Karpas-422 (cell line): ENCODE data around the gene UNC119B. TPM values are rescaled to one million over a fixed set of nuclear protein-coding genes. Genes with fewer than 3 reads are reported as not detected.

Source experiments
- DNase-seq: peaks from one replicate; pipeline ENCODE4 v3.0.0-alpha.2; 2015
- H2AFZ ChIP-seq: fragments of 200-600 bp; sonication (generic); 2 replicates; pipeline ENCODE4 v1.6.1; 2014; ENCODE audit warnings: antibody characterized with exemption, low read length, mixed read lengths
- H3K27ac ChIP-seq: fragments of 200-600 bp; sonication (generic); 2 replicates; pipeline ENCODE4 v1.5.1; 2014; ENCODE audit warnings: mild to moderate bottlenecking, low read length, moderate library complexity
- H3K27me3 ChIP-seq: fragments of 200-600 bp; sonication (generic); 2 replicates; pipeline ENCODE4 v1.6.1; 2014; ENCODE audit warnings: low read length, mixed read lengths
- H3K36me3 ChIP-seq: fragments of 200-600 bp; sonication (generic); 2 replicates; pipeline ENCODE4 v1.6.1; 2014; ENCODE audit warnings: low read length, mixed read lengths; ENCODE audit not compliant: insufficient read depth
- H3K4me1 ChIP-seq: fragments of 200-600 bp; sonication (generic); 2 replicates; pipeline ENCODE4 v1.6.1; 2014; ENCODE audit warnings: mild to moderate bottlenecking, low read length, mixed read lengths
- H3K4me2 ChIP-seq: fragments of 200-600 bp; sonication (generic); 2 replicates; pipeline ENCODE4 v1.6.1; 2014; ENCODE audit warnings: low read length, low read depth, mild to moderate bottlenecking; ENCODE audit not compliant: poor library complexity, severe bottlenecking
- H3K4me3 ChIP-seq: fragments of 200-600 bp; sonication (generic); 2 replicates; pipeline ENCODE4 v1.5.1; 2014; ENCODE audit warnings: mild to moderate bottlenecking, antibody characterized with exemption, low read length, mixed read lengths
- H3K79me2 ChIP-seq: fragments of 200-600 bp; sonication (generic); 2 replicates; pipeline ENCODE4 v1.6.1; 2014; ENCODE audit warnings: mild to moderate bottlenecking, low read length, mixed read lengths
- H3K9ac ChIP-seq: fragments of 200-600 bp; sonication (generic); 2 replicates; pipeline ENCODE4 v1.6.0; 2014; ENCODE audit warnings: low read length
- H3K9me2 ChIP-seq: fragments of 200-600 bp; sonication (generic), shearing (Covaris generic); replicated peaks from 2 replicates; pipeline ENCODE4 v1.6.0; 2014; ENCODE audit warnings: mild to moderate bottlenecking, low read length, moderate library complexity; ENCODE audit not compliant: insufficient read depth
- H3K9me3 ChIP-seq: fragments of 300-700, 200-600 bp; sonication (generic); 2 replicates; pipeline ENCODE4 v1.6.1; 2014; ENCODE audit warnings: low read length, mixed read lengths
- H4K20me1 ChIP-seq: fragments of 200-600 bp; sonication (generic); 2 replicates; pipeline ENCODE4 v1.6.1; 2014; ENCODE audit warnings: mild to moderate bottlenecking, antibody characterized with exemption, low read length, low read depth; ENCODE audit not compliant: insufficient read depth
- total RNA-seq: library from RNA; depleted of rRNA; stranded (reverse); fragments of >200 nt; shearing (Covaris generic); gene quantifications from 2 replicates; pipeline ENCODE4 v1.2.3, GENCODE V29; 2014; ENCODE audit warnings: low replicate concordance

Gene UNC119B
- total RNA-seq, 1 experiment from 2014 or later: 19.7 TPM

DNA sequence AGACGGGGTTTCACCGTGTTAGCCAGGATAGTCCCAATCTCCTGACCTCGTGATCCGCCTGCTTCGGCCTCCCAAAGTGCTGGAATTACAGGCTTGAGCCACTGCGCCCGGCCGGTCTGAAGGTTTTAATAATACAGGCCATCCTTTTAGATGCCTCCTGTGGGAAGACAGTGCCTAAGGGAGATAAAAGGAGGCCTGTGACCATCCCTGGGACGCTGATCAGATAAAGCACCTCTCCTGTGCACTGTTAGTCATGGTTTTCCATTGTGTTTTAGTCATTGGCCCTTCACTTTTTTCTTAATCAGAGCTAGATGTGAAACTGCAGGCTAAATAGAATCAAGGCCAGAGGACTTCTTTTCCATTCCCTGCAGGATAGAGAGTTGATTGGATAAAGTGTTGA is 7.8 kb downstream of the UNC119B start:
- H3K4me1 ChIP-seq: peaks cover 32% of the 10 kb centered on the region
- H3K9me2 ChIP-seq: no peaks in the 10 kb centered on the region
- no peak overlapping the region for H3K9ac ChIP-seq
- no peak overlapping the region for H3K4me3 ChIP-seq
- no peak overlapping the region for H3K27ac ChIP-seq
- no peak for DNase-seq
- no peak overlapping the region for H2AFZ ChIP-seq
- H3K4me2 ChIP-seq: no peak overlapping the region
- H3K9me3 ChIP-seq: no peaks in the 10 kb centered on the region
- peaks cover 53% of the 10 kb centered on the region for H3K36me3 ChIP-seq
- peaks cover 5% of the 10 kb centered on the region for H3K79me2 ChIP-seq
- peaks cover 27% of the 10 kb centered on the region for H4K20me1 ChIP-seq
- H3K27me3 ChIP-seq: no peaks in the 10 kb centered on the region

DNA sequence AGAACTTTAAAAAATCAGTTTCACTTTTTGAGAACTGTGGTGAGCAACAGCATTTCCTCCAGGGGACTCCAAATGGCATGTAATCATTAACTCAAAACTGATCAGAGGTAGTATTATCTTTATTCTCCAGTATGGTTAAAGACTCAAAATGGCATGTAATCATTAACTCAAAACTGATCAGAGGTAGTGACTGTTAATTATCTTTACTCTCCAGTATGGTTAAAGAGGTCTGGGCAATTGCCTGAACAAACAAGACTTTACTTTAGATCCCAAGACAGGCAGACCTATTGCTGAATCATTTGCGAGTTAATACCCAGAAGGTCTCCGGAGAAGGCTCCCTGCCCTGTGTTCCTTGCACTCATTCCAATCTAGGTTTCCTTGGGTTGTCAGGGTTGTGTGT is 8.8 kb downstream of the UNC119B start:
- H4K20me1 ChIP-seq: peaks cover 28% of the 10 kb centered on the region
- H2AFZ ChIP-seq: no peak overlapping the region
- no peak overlapping the region for H3K27ac ChIP-seq
- no peaks in the 10 kb centered on the region for H3K27me3 ChIP-seq
- H3K4me1 ChIP-seq: peaks cover 26% of the 10 kb centered on the region
- no peaks in the 10 kb centered on the region for H3K9me3 ChIP-seq
- no peak overlapping the region for H3K9ac ChIP-seq
- no peak overlapping the region for H3K4me3 ChIP-seq
- no peak for DNase-seq
- no peak overlapping the region for H3K4me2 ChIP-seq
- no peaks in the 10 kb centered on the region for H3K9me2 ChIP-seq
- peaks cover 5% of the 10 kb centered on the region for H3K79me2 ChIP-seq
- H3K36me3 ChIP-seq: peaks cover 59% of the 10 kb centered on the region

DNA sequence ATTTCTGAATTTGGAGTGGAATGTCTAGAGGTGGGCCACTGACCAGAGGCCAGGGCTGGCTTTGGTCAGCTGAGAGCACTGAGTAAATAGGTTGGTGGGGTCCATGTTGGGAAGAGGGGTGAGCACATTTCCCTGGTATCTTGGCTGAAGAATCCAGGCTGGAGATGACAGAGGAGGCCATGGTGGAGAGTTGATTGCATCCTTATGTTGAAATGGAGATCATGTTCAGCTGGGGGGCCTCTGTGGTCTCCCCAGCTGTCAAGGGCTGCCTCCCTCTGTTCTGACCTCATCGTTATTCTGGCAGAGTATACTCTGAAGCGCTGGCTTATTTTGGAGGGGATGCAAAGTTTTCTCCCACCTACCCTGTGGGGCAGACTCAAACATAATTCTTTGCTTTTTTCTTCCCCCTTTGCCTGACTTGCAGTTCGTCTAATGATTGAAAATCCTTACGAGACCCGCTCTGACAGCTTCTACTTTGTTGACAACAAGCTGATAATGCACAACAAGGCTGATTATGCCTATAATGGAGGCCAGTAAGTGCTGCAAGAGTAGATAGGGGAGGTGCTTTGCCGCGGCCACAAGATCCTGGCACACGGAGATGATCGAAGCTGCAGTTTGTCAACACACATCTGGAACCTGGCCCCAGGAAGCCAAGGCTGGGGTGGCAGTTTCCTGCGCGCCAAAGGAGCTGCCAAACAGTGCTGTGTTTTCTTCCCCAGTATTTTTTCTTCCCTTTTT is 9.4 kb downstream of the UNC119B start:
- H3K9me3 ChIP-seq: no peaks in the 10 kb centered on the region
- no peaks in the 10 kb centered on the region for H3K27me3 ChIP-seq
- no peak overlapping the region for H3K4me2 ChIP-seq
- peaks cover 1% of the 10 kb centered on the region for H3K79me2 ChIP-seq
- DNase-seq: no peak
- peaks cover 28% of the 10 kb centered on the region for H4K20me1 ChIP-seq
- no peaks in the 10 kb centered on the region for H3K9me2 ChIP-seq
- peaks cover 26% of the 10 kb centered on the region for H3K4me1 ChIP-seq
- H3K9ac ChIP-seq: no peak overlapping the region
- H3K4me3 ChIP-seq: no peak overlapping the region
- H3K36me3 ChIP-seq: peaks cover 56% of the 10 kb centered on the region
- H3K27ac ChIP-seq: no peak overlapping the region
- H2AFZ ChIP-seq: no peak overlapping the region

DNA sequence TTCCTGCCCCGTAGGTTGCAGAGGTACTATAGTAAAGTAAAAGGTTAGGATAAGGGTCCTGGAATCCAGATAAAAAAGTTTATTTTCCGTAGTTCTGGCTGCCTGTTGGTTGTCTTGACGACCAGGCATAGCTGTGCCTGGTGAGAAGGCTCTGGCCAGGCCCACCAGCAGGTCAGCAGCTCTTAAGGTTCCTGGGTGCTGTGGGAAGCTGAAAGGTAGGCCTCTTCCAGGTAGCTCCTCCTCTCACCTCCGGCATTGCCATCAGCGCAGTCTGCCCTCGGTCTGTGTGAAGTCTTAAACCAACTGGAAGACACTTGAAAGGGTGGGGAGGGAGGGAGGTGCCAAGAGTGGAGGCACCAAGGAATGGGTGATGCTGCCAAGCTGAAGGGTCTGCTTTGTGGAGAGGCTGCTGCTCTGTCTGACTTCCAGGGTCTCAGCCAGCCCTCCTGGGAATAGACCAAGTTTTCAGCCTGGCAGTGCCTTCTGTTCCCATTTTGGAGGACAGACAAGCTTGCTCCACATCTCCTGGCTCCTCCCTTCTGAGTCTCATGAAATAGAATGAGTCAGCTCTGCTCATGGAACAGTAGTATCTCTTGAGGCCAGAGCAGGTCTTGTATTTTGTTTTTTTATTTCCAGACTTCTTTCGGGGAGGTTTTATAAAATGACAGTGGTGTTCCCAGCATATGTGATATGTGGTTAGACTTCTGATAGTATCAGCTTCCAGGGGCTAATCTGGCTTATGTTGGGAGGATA is 10.2 kb downstream of the UNC119B start:
- Histone ChIP-seq H3K4me2 (peak overlapping the region; percentile 26), H3K79me2 (no peaks in the 10 kb centered on the region), H3K4me3 (no peak overlapping the region), H3K27ac (no peak overlapping the region), H3K36me3 (peaks cover 56% of the 10 kb centered on the region), H2AFZ (no peak overlapping the region), H3K9me3 (no peaks in the 10 kb centered on the region), H3K4me1 (peaks cover 31% of the 10 kb centered on the region), H3K9ac (peak overlapping the region; percentile 3; the same call in 1 of the 2 replicates), H4K20me1 (peaks cover 28% of the 10 kb centered on the region), H3K9me2 (no peaks in the 10 kb centered on the region), H3K27me3 (no peaks in the 10 kb centered on the region)
- DNase-seq: no peak

DNA sequence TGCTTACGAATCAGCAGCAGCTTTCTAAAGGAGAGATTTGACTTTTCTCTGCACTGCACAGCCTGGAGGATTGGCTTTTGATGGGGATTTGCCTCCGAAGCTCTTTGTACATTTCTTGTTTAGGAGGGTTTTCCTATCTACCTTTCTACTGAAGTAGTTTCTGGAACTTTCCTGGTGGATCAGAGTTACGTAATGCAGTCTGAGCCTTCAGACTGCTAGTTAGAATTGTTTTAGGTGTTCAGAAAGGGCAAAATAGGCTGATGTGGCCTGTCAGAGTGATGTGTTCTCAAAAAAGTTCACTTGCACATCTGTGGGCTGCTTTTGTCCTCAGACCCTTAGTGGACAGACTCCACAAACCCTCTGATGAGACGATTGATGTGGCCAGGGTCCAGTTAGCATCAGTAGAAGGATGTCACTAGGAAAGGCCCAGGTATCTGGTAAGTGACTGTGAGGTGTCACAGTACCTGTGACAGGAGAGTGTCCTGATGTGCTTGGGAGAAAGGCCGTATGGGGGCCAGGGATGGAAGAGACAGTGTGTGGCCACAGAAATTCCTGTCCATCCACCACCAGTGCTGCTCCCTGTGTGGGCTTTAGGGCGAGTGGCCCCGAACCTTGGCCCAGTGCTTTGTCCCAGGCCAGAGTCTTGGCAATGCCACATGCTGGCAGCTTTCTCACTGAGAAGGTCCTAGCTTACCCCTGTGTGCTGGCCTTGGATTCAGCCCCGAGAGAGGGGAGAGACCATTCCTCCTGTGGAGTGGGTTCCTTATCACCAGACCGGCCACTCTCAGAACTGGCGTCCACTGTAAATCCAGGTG is 10.9 kb downstream of the UNC119B start:
- Histone ChIP-seq H3K4me3 (no peak overlapping the region), H3K79me2 (no peaks in the 10 kb centered on the region), H3K27me3 (no peaks in the 10 kb centered on the region), H3K4me1 (peaks cover 36% of the 10 kb centered on the region), H4K20me1 (peaks cover 28% of the 10 kb centered on the region), H3K36me3 (peaks cover 54% of the 10 kb centered on the region), H2AFZ (no peak overlapping the region), H3K9me2 (no peaks in the 10 kb centered on the region), H3K4me2 (peak overlapping the region; percentile 26), H3K27ac (no peak overlapping the region), H3K9me3 (no peaks in the 10 kb centered on the region), H3K9ac (peak overlapping the region; percentile 3)
- no peak for DNase-seq

DNA sequence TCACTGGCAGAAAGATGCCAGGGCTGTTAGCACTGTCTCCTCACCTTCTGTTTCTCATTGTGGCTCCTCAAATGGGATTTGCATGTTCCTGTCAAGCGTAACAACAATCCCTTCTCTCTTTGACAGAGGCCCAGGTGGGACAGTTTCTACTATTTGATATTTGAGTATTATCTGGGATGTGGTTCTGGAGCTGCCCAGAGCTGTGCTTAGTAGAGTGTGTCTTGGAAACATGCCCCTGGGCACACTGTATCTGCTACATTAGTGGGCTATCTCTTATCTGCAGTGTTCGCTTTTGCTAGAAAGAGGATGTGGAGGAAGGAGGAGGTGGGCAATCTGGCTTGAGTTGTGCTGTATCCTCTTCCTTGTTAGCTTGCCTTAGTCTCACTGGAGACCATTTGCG is 11.6 kb downstream of the UNC119B start:
- Histone ChIP-seq H3K4me1 (peaks cover 38% of the 10 kb centered on the region), H3K27me3 (no peaks in the 10 kb centered on the region), H3K9ac (no peak overlapping the region), H3K9me2 (no peaks in the 10 kb centered on the region), H3K9me3 (no peaks in the 10 kb centered on the region), H3K36me3 (peaks cover 47% of the 10 kb centered on the region), H4K20me1 (peaks cover 28% of the 10 kb centered on the region), H2AFZ (no peak overlapping the region), H3K4me3 (no peak overlapping the region), H3K4me2 (peak overlapping the region; percentile 26), H3K27ac (no peak overlapping the region), H3K79me2 (no peaks in the 10 kb centered on the region)
- peak; percentile 71 for DNase-seq

DNA sequence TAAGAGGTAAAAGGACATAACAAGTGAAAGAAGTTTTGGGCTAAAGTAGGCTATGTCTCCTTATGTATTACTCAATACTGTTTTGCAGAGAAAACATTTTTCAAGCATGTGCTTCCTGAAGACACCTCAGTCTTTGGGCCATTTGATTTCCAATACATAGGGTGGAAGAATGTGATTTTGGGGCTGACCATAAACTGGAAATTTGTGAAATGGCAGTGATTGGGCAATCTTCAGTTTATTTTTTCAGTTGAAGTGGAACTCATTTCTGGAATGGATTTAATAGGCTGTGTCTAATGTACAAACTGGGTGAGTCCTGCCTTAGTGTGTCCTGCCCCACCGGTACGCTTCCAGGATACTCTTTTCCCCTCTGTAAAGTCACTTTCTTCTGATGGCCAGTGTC is 12.5 kb downstream of the UNC119B start:
- no peaks in the 10 kb centered on the region for H3K79me2 ChIP-seq
- H3K4me1 ChIP-seq: peaks cover 38% of the 10 kb centered on the region
- H3K36me3 ChIP-seq: peaks cover 45% of the 10 kb centered on the region
- H3K9ac ChIP-seq: no peak overlapping the region
- H3K27ac ChIP-seq: no peak overlapping the region
- no peaks in the 10 kb centered on the region for H3K9me2 ChIP-seq
- H3K27me3 ChIP-seq: no peaks in the 10 kb centered on the region
- H3K9me3 ChIP-seq: no peaks in the 10 kb centered on the region
- H3K4me2 ChIP-seq: no peak overlapping the region
- peaks cover 28% of the 10 kb centered on the region for H4K20me1 ChIP-seq
- H3K4me3 ChIP-seq: no peak overlapping the region
- H2AFZ ChIP-seq: no peak overlapping the region
- no peak for DNase-seq

DNA sequence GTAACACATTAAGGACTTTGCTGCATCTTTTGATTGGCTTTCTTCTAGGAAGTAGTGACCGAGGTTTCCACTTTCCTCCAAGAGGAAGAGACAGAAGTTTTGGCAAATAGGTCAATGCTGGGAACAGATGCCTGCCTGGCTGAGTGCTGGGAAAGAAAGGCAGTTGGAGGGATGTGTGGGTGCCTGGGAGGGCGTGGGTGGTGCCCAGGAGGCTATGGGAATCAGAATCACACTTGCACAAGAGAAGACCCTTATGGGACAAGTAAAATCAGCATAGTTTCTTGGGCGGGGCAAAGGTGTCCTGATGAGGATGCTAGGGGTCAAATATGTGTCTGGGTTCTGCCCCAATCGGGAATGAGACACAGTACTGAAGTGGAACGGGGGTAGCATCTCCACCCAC is 14.5 kb downstream of the UNC119B start:
- peaks cover 27% of the 10 kb centered on the region for H3K36me3 ChIP-seq

More for the DNA sequence above, 14.5 kb downstream of the UNC119B start:
- H3K27me3 ChIP-seq: no peaks in the 10 kb centered on the region
- peak overlapping the region; percentile 64; the same call in 1 of the 2 replicates for H3K4me3 ChIP-seq
- no peak overlapping the region for H3K27ac ChIP-seq
- no peaks in the 10 kb centered on the region for H3K9me2 ChIP-seq
- no peaks in the 10 kb centered on the region for H3K9me3 ChIP-seq
- H4K20me1 ChIP-seq: peaks cover 24% of the 10 kb centered on the region
- no peak overlapping the region for H3K9ac ChIP-seq
- H3K79me2 ChIP-seq: no peaks in the 10 kb centered on the region
- no peak for DNase-seq
- no peak overlapping the region for H2AFZ ChIP-seq
- no peak overlapping the region for H3K4me2 ChIP-seq
- H3K4me1 ChIP-seq: peaks cover 38% of the 10 kb centered on the region
